ENCODE measurements around the gene HNRNPF. TPM values are rescaled to one million over a fixed set of nuclear protein-coding genes. Genes with fewer than 3 reads are reported as not detected.

Gene HNRNPF
- polyA plus RNA-seq, 1 experiment, result 178 TPM

DNA sequence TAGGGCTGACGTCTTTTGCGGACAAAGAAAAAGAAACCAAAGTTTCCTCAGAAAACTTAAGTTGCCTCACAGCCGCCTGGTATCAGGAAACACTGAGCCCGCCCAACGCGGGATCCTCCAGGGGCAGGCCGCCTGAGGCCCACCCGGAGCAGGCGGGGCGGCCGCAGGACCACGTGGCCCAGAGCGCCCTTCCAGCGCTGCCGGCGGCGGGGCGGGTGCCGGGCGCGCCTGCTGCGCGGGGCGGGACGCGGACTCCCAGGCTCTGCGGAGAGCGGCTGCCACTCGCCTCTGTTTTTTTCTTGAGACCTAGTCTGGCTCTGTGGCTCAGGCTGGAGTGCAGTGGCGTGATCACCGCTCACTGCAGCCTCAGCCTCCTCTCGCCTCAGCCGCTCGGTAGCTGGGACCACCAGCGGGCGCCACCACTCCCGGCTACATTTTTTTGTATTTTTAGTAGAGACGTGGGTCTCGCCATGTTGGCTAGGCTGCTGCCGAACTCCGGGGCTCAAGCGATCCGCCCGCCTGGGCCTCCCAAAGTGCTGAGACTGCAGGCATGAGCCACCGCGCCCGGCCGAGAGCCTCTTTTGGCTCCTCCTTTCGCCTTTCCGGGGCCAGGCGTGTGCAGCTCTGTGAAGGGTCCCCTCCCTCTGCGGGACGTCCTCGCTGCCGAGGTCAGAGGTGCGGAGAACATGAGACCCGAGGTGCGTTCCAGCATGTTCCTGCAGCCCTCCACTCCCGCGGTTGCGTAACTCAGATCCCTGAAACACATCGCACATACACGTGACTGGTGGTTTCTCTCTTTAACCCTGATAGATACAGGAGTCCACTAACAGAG is 11.6 kb upstream of the HNRNPF start:
- no peaks in the 10 kb centered on the region for H3K27me3 ChIP-seq (ENCODE audit: control insufficient read depth, insufficient read depth, low read length)
- H3K4me3 ChIP-seq (ENCODE audit: low read depth, low read length), result peak overlapping the region; percentile 63
- TF ChIP-seq, protein P1, sequence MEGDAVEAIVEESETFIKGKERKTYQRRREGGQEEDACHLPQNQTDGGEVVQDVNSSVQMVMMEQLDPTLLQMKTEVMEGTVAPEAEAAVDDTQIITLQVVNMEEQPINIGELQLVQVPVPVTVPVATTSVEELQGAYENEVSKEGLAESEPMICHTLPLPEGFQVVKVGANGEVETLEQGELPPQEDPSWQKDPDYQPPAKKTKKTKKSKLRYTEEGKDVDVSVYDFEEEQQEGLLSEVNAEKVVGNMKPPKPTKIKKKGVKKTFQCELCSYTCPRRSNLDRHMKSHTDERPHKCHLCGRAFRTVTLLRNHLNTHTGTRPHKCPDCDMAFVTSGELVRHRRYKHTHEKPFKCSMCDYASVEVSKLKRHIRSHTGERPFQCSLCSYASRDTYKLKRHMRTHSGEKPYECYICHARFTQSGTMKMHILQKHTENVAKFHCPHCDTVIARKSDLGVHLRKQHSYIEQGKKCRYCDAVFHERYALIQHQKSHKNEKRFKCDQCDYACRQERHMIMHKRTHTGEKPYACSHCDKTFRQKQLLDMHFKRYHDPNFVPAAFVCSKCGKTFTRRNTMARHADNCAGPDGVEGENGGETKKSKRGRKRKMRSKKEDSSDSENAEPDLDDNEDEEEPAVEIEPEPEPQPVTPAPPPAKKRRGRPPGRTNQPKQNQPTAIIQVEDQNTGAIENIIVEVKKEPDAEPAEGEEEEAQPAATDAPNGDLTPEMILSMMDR (IDR thresholded peaks at IDR 0.05; ENCODE audit: low read depth, low read length), result peak; percentile 20; the same call in 1 of the 2 replicates
- no peak for DNase-seq (ENCODE audit: low read depth, low spot score)
- CTCF ChIA-PET, result no interaction called here
- H3K27ac ChIP-seq (ENCODE audit: low read depth, low read length), result peak overlapping the region; percentile 97
- H3K9me3 ChIP-seq (ENCODE audit: control insufficient read depth, insufficient read depth, low read length), result peaks cover 4% of the 10 kb centered on the region; the same call in 1 of the 2 replicates
- POLR2A ChIA-PET, result interaction anchor here (0.7 to 1.7 kb wide), 4 partner anchors 11 to 37 kb away, joined by 3 to 7 read pairs (median 6); partner anchors contain the start of gene HNRNPF

DNA sequence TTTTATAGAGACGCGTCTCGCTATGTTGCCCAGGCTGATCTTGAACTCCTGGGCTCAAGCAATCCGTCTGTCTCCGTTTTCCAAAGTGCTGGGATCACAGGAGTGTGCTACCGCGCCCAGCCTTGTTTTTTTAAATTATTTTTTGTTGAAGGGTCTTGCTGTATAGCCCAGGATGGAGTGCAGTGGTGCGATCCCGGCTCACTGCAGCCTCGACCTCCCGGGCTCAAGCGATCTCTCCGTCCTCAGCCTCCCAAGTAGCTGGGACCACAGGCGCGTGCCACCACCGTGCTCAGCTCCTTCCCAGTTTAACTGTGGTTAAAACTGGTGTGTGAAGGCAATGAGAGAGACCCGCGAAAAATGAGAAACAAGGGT is 11.0 kb upstream of the HNRNPF start:
- CTCF ChIA-PET, result no interaction called here
- Histone ChIP-seq H3K4me3 (ENCODE audit: low read depth, low read length) (peak overlapping the region; percentile 46), H3K27ac (ENCODE audit: low read depth, low read length) (peak overlapping the region; percentile 97), H3K27me3 (ENCODE audit: control insufficient read depth, insufficient read depth, low read length) (no peaks in the 10 kb centered on the region), H3K9me3 (ENCODE audit: control insufficient read depth, insufficient read depth, low read length) (peaks cover 4% of the 10 kb centered on the region; the same call in 1 of the 2 replicates)
- TF ChIP-seq, protein P1 (IDR thresholded peaks at IDR 0.05; ENCODE audit: low read depth, low read length), result no peak
- no peak for DNase-seq (ENCODE audit: low read depth, low spot score)
- POLR2A ChIA-PET, result interaction anchor here (0.8 to 1.7 kb wide), 3 partner anchors 11 to 38 kb away, joined by 5 to 7 read pairs (median 6); partner anchors contain the start of gene HNRNPF

DNA sequence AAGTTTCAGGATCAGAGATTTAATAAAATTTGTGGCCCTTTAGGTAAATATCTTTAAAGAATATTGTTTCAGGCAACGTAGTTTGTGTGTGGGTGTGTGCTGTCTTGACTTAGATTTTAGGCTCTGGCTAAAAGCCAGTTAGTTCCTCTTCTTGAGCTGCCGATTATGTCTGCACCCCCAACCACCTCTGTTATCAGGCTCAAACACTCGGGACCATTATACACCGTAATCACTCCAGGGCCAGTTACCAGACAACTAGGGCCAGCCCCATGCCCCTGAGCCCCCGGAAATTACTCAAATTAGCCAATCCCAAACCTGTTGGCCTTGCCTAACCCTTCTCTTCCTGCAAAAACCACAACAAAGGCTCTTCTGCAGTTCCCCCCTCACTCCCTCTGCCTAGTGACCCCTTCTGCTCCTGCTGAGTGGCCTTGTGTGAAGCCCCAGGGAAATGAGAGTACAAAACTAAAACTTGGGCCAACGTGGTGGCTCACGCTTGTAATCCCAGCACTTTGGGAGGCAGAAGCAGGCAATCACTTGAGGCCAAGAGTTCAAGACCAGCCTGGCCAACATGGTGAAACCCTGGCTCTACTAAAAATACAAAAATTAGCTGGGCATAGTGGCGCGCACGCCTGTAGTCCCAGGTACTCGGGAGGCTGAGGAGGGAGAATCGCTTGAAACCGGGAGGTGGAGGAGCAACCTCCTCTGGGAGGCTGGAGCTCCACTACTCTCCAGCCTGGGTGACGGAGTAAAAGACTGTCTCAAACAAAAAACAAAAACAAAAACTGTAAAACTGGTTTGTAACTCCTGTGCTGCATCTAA is 9.2 kb upstream of the HNRNPF start:
- Histone ChIP-seq H3K9me3 (ENCODE audit: control insufficient read depth, insufficient read depth, low read length) (peaks cover 4% of the 10 kb centered on the region; the same call in 1 of the 2 replicates), H3K27ac (ENCODE audit: low read depth, low read length) (no peak overlapping the region), H3K27me3 (ENCODE audit: control insufficient read depth, insufficient read depth, low read length) (no peaks in the 10 kb centered on the region), H3K4me3 (ENCODE audit: low read depth, low read length) (no peak overlapping the region)
- POLR2A ChIA-PET, result interaction anchor here (1.5 kb wide), 1 partner anchor 9 kb away, joined by 5 read pairs; the partner anchor contains the start of gene HNRNPF
- CTCF ChIA-PET, result no interaction called here
- TF ChIP-seq, protein P1 (IDR thresholded peaks at IDR 0.05; ENCODE audit: low read depth, low read length), result no peak
- DNase-seq (ENCODE audit: low read depth, low spot score), result no peak

DNA sequence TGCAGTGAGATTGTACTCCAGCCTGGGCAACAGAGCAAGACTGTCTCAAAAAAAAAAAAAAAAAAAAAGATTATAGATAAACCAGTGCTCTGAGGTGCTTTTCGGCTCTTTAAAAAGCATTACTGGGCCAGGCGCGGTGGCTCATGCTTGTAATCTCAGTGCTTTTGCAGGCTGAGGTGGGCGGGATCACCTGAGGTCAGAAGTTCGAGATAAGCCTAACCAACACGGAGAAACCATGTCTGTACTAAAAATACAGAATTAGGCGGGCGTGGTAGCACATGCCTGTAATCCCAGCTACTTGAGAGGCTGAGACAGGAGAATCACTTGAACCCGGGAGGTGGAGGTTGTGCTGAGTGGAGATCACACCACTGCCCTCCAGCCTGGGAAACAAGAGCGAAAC is 6.6 kb upstream of the HNRNPF start:
- peaks cover 4% of the 10 kb centered on the region; the same call in 1 of the 2 replicates for H3K9me3 ChIP-seq (ENCODE audit: control insufficient read depth, insufficient read depth, low read length)
- no peak for DNase-seq (ENCODE audit: low read depth, low spot score)
- CTCF ChIA-PET, result no interaction called here
- H3K27ac ChIP-seq (ENCODE audit: low read depth, low read length), result no peak overlapping the region
- POLR2A ChIA-PET, result no interaction called here
- H3K27me3 ChIP-seq (ENCODE audit: control insufficient read depth, insufficient read depth, low read length), result no peaks in the 10 kb centered on the region
- TF ChIP-seq, protein P1 (IDR thresholded peaks at IDR 0.05; ENCODE audit: low read depth, low read length), result no peak
- H3K4me3 ChIP-seq (ENCODE audit: low read depth, low read length), result no peak overlapping the region
